Endothelial cell of umbilical vein (primary cell): ENCODE results near the gene VCAN. TPM values are rescaled to one million over a fixed set of nuclear protein-coding genes. Genes with fewer than 3 reads are reported as not detected.

Experiments
- BruUV-seq: library from RNA; stranded (reverse); fragments of 400-500 nt; replicated peaks from 2 replicates; lab custom pipeline; 2021; lab: Mats Ljungman, UMichigan
- CTCF ChIA-PET: fragments of 300-600, 350-600 bp; sonication (Branson Sonifier 250); formaldehyde crosslinking; loops from one replicate; lab custom pipeline; 2021; ENCODE audit warnings: antibody characterized with exemption, inconsistent platforms; lab: Charles Lee
- POLR2A ChIA-PET: fragments of 300-600, 350-600 bp; sonication (Branson Sonifier 250); formaldehyde crosslinking; loops from one replicate; lab custom pipeline; 2021; ENCODE audit warnings: antibody characterized with exemption, inconsistent platforms; lab: Charles Lee
- DNase-seq: peaks from one replicate; pipeline ENCODE4 v3.0.0-alpha.2; 2011; ENCODE audit warnings: low read depth, low spot score
- FAIRE-seq: peaks from 2 replicates; lab custom pipeline; 2011; peaks lifted over from hg19 to GRCh38; lab: Jason Lieb, UNC
- H2AFZ ChIP-seq: 2 replicates; pipeline ENCODE4 v1.6.0; 2012; ENCODE audit warnings: low read depth, low read length, control low read depth, inconsistent platforms
- H3K27ac ChIP-seq: 2 replicates; pipeline ENCODE4 v1.5.1; 2011; ENCODE audit warnings: low read depth, mild to moderate bottlenecking, control low read depth, low read length, moderate library complexity; ENCODE audit not compliant: insufficient read depth
- H3K27me3 ChIP-seq, 2 experiments: 2 replicates each; pipeline versions ENCODE4 v1.6.0 to v1.6.1; 2011; ENCODE audit warnings: low read length in 2 of 2, mixed read lengths in 1 of 2; ENCODE audit not compliant: control insufficient read depth in 2 of 2, insufficient read depth in 2 of 2
- H3K36me3 ChIP-seq, 2 experiments: 2 replicates in 1 of 2; 3 replicates in 1 of 2; pipeline ENCODE4 v1.5.1; 2011; ENCODE audit warnings: low read length in 2 of 2, mild to moderate bottlenecking in 1 of 2, moderate library complexity in 1 of 2; ENCODE audit not compliant: control insufficient read depth in 2 of 2, insufficient read depth in 2 of 2; ENCODE audit errors: extremely low read depth in 1 of 2
- H3K4me1 ChIP-seq: 3 replicates; pipeline ENCODE4 v1.5.1; 2011; ENCODE audit warnings: mild to moderate bottlenecking, low read length; ENCODE audit not compliant: control insufficient read depth, insufficient read depth; ENCODE audit errors: extremely low read depth
- H3K4me2 ChIP-seq: 2 replicates; pipeline ENCODE4 v1.6.1; 2011; ENCODE audit warnings: low read length, control low read depth, mixed read lengths; ENCODE audit not compliant: insufficient read depth
- H3K4me3 ChIP-seq, 3 experiments: fragments of 200-600 bp in 1 of 3; sonication (generic), shearing (Covaris generic) in 1 of 3; replicated peaks in 1 of 3; 2 replicates each; pipeline ENCODE4 v1.5.1; 2011 to 2016; ENCODE audit warnings: control low read depth in 3 of 3, low read length in 3 of 3, mild to moderate bottlenecking in 2 of 3, inconsistent platforms in 1 of 3, low read depth in 1 of 3, moderate library complexity in 1 of 3; ENCODE audit not compliant: insufficient read depth in 1 of 3
- H3K79me2 ChIP-seq: 2 replicates; pipeline ENCODE4 v1.6.0; 2012; ENCODE audit warnings: low read length, inconsistent platforms; ENCODE audit not compliant: control insufficient read depth, insufficient read depth
- H3K9ac ChIP-seq: replicated peaks from 2 replicates; pipeline ENCODE3; 2011; ENCODE audit warnings: low read length, control low read depth; ENCODE audit not compliant: insufficient read depth; ENCODE audit errors: extremely low read depth
- H3K9me1 ChIP-seq: replicated peaks from 3 replicates; pipeline ENCODE4 v1.6.0; 2011; ENCODE audit warnings: mild to moderate bottlenecking, low read length; ENCODE audit not compliant: control insufficient read depth, insufficient read depth; ENCODE audit errors: extremely low read depth
- H3K9me3 ChIP-seq: replicated peaks from 2 replicates; pipeline ENCODE4 v1.5.1; 2012; ENCODE audit warnings: low read length, inconsistent platforms; ENCODE audit not compliant: control insufficient read depth, insufficient read depth
- H4K20me1 ChIP-seq: replicated peaks from 2 replicates; pipeline ENCODE3; 2011; ENCODE audit warnings: mild to moderate bottlenecking, low read length; ENCODE audit not compliant: control insufficient read depth, insufficient read depth; ENCODE audit errors: extremely low read depth
- EZH2 ChIP-seq: IDR thresholded peaks from 2 replicates; pipeline ENCODE4 v1.6.1; 2012; ENCODE audit warnings: borderline replicate concordance, low read depth, mild to moderate bottlenecking, moderate library complexity, low read length, inconsistent platforms; ENCODE audit not compliant: severe bottlenecking
- FOS ChIP-seq: IDR thresholded peaks from 2 replicates; pipeline ENCODE4 v1.6.1; 2011; ENCODE audit warnings: mild to moderate bottlenecking, low read length, moderate library complexity, borderline replicate concordance; ENCODE audit not compliant: insufficient read depth
- GATA2 ChIP-seq: IDR thresholded peaks from 2 replicates; pipeline ENCODE4 v1.7.0; 2011; ENCODE audit warnings: low read depth, mild to moderate bottlenecking, moderate library complexity, mixed read lengths, low read length; ENCODE audit not compliant: insufficient read length, insufficient read depth
- JUN ChIP-seq: IDR thresholded peaks from 2 replicates; pipeline ENCODE4 v1.6.1; 2011; ENCODE audit warnings: borderline replicate concordance, low read depth; ENCODE audit not compliant: insufficient read length, insufficient read depth
- MYC ChIP-seq: IDR thresholded peaks from one replicate; pipeline ENCODE4 v1.6.1; 2011; ENCODE audit warnings: mild to moderate bottlenecking, low read depth, low read length
- POLR2A ChIP-seq: IDR thresholded peaks from 2 replicates; pipeline ENCODE4 v1.6.1; 2012; ENCODE audit warnings: low read depth, mild to moderate bottlenecking, control low read depth, low read length
- POLR2AphosphoS5 ChIP-seq: IDR thresholded peaks from 2 replicates; pipeline ENCODE4 v1.6.1; 2012; ENCODE audit warnings: low read depth, mild to moderate bottlenecking, control low read depth, low read length, moderate library complexity; ENCODE audit not compliant: insufficient read depth
- dilution Hi-C: fragments of 300-500 bp; cut with MboI; formaldehyde crosslinking; loops from one replicate; pipeline ENCODE4 v1.15.0; 2019; ENCODE audit warnings: low sequenced_read_pairs; ENCODE audit not compliant: extremely low pct_ligation_motif_present
- intact Hi-C: fragments of 100-400 bp; cut with micrococcal nuclease; formaldehyde crosslinking; loops from one replicate; pipeline ENCODE4 v1.10.0; 2022
- polyA plus RNA-seq, 4 experiments: library from polyadenylated mRNA; depleted of rRNA in 3 of 4; stranded (reverse) in 3 of 4; unstranded in 1 of 4; fragments of >200 nt; gene quantifications; 2 replicates each; pipeline versions ENCODE4 v1.2.1 to v1.2.3, GENCODE V29; 2011 to 2012; ENCODE audit warnings: missing spikeins in 1 of 4
- total RNA-seq: library from RNA; stranded (reverse); gene quantifications from 2 replicates; pipeline ENCODE4 v1.2.3, GENCODE V29; 2021
- TF ChIP-seq, protein P1 (sequence below): IDR thresholded peaks from 2 replicates; pipeline ENCODE4 v1.6.1; 2011; ENCODE audit not compliant: insufficient read depth, insufficient read length
- TF ChIP-seq, protein P2 (sequence below), 2 donors: IDR thresholded peaks; 1 replicate in 1 of 2; 2 replicates in 1 of 2; pipeline ENCODE4 v1.5.1; 2011; ENCODE audit warnings: low read length in 2 of 2, mild to moderate bottlenecking in 2 of 2, moderate library complexity in 2 of 2, control low read depth in 1 of 2, inconsistent platforms in 1 of 2, low read depth in 1 of 2; ENCODE audit not compliant: insufficient read depth in 1 of 2; ENCODE audit errors: extremely low read depth in 1 of 2

The VCAN gene
- total and polyA plus RNA-seq, 2 donors (not counting 3 experiments of a cell fraction or from before 2014, with no cell fraction given) = 0.35 to 1.2 TPM

DNA sequence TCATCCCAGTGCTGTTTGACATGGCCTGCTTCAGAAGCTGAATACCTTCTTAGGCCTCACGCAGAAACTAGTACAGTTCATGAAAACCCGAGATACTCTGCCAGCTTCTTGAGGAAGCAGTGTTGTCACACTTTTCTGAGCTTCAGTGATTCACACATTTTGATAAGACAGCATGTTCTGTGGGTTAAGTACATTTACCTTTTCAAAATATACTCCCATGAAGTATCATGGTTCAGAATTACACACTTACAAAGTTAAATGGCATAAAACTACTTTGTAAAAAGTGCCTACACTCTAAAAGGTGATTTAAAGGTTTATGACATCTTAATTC lies 56.9 kb downstream of the VCAN start:
- peaks cover 10 to 14% of the 10 kb centered on the region in 2 experiments for H3K27me3 ChIP-seq
- ChIA-PET POLR2A (no interaction called here), CTCF (no interaction called here)
- no peak overlapping the region for H3K4me2 ChIP-seq
- H3K9me3 ChIP-seq = no peaks in the 10 kb centered on the region
- H3K27ac ChIP-seq = no peak overlapping the region
- TF ChIP-seq POLR2A (no peak), JUN (no peak), MYC (no peak), GATA2 (no peak), EZH2 (no peak), FOS (no peak), POLR2AphosphoS5 (no peak)
- TF ChIP-seq, protein P1, sequence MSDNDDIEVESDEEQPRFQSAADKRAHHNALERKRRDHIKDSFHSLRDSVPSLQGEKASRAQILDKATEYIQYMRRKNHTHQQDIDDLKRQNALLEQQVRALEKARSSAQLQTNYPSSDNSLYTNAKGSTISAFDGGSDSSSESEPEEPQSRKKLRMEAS = no peak
- TF ChIP-seq, protein P2, sequence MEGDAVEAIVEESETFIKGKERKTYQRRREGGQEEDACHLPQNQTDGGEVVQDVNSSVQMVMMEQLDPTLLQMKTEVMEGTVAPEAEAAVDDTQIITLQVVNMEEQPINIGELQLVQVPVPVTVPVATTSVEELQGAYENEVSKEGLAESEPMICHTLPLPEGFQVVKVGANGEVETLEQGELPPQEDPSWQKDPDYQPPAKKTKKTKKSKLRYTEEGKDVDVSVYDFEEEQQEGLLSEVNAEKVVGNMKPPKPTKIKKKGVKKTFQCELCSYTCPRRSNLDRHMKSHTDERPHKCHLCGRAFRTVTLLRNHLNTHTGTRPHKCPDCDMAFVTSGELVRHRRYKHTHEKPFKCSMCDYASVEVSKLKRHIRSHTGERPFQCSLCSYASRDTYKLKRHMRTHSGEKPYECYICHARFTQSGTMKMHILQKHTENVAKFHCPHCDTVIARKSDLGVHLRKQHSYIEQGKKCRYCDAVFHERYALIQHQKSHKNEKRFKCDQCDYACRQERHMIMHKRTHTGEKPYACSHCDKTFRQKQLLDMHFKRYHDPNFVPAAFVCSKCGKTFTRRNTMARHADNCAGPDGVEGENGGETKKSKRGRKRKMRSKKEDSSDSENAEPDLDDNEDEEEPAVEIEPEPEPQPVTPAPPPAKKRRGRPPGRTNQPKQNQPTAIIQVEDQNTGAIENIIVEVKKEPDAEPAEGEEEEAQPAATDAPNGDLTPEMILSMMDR (IDR thresholded peaks at IDR 0.05; ENCODE audit: extremely low read depth in 1 of 2, insufficient read depth in 1 of 2, low read depth in 1 of 2, low read length in 2 of 2) = no peak
- BruUV-seq = no TSS peak
- H3K4me3 ChIP-seq = no peak overlapping the region
- no peaks in the 10 kb centered on the region for H4K20me1 ChIP-seq
- no peaks in the 10 kb centered on the region for H3K79me2 ChIP-seq
- H3K9me1 ChIP-seq = no peaks in the 10 kb centered on the region
- dilution Hi-C loops = no loop called here
- DNase-seq (no peak), FAIRE-seq (no peak)
- H3K36me3 ChIP-seq = no peaks in the 10 kb centered on the region
- intact Hi-C loops = no loop called here
- H3K4me1 ChIP-seq = no peaks in the 10 kb centered on the region
- no peak overlapping the region for H3K9ac ChIP-seq
- H2AFZ ChIP-seq = no peak overlapping the region
